H4 (cell line): ENCODE data around the gene TENM4. TPM values are rescaled to one million over a fixed set of nuclear protein-coding genes. Genes with fewer than 3 reads are reported as not detected.

Experiments
- DNase-seq: peaks from one replicate; pipeline ENCODE4 v3.0.0-alpha.2; 2015; ENCODE audit warnings: low spot score
- total RNA-seq: library from RNA; depleted of rRNA; stranded (reverse); fragments of >200 nt; shearing (Covaris generic); gene quantifications from 2 replicates; pipeline ENCODE4 v1.2.3, GENCODE V29; 2014

The TENM4 gene
- total RNA-seq, 1 experiment from 2014 or later = 0.31 TPM

- DNase-seq = no peak
These were observed 144.7 kb downstream of the TENM4 start for GRCh38 chr11:79296141-79296540.

GRCh38 chr11:79294845-79295731, 145.7 kb downstream of the TENM4 start:
- DNase-seq = no peak

GRCh38 chr11:79291948-79292347, 148.9 kb downstream of the TENM4 start:
- no peak for DNase-seq

- DNase-seq = no peak
These were observed 150.1 kb downstream of the TENM4 start for GRCh38 chr11:79290761-79291160.

GRCh38 chr11:79287952-79288351, 152.9 kb downstream of the TENM4 start:
- no peak for DNase-seq

GRCh38 chr11:79285756-79286155, 155.1 kb downstream of the TENM4 start:
- no peak for DNase-seq

- DNase-seq = no peak
These were observed 164.0 kb downstream of the TENM4 start for GRCh38 chr11:79276736-79277325.

GRCh38 chr11:79274636-79275331, 166.0 kb downstream of the TENM4 start:
- no peak for DNase-seq

GRCh38 chr11:79273781-79274180, 167.0 kb downstream of the TENM4 start:
- DNase-seq = no peak

GRCh38 chr11:79269611-79270307, 171.1 kb downstream of the TENM4 start:
- DNase-seq = no peak

- no peak for DNase-seq
These were observed 174.4 kb downstream of the TENM4 start for GRCh38 chr11:79266396-79266795.

GRCh38 chr11:79265756-79266322, 175.0 kb downstream of the TENM4 start:
- DNase-seq = no peak

- DNase-seq = no peak
These were observed 176.5 kb downstream of the TENM4 start for GRCh38 chr11:79264284-79264683.

- no peak for DNase-seq
These were observed 177.8 kb downstream of the TENM4 start for GRCh38 chr11:79263001-79263400.

GRCh38 chr11:79262221-79262620, 178.6 kb downstream of the TENM4 start:
- no peak for DNase-seq

- no peak for DNase-seq
These were observed 179.1 kb downstream of the TENM4 start for GRCh38 chr11:79261684-79262083.

GRCh38 chr11:79259800-79260199, 181.0 kb downstream of the TENM4 start:
- DNase-seq = no peak

GRCh38 chr11:79258576-79258975, 182.3 kb downstream of the TENM4 start:
- DNase-seq = no peak

GRCh38 chr11:79255965-79256364, 184.9 kb downstream of the TENM4 start:
- no peak for DNase-seq

- DNase-seq = no peak
These were observed 187.6 kb downstream of the TENM4 start for GRCh38 chr11:79253280-79253679.

GRCh38 chr11:79249295-79249993, 191.4 kb downstream of the TENM4 start:
- DNase-seq = peak; percentile 25
